T-helper 22 cell (primary cell): Measurements from ENCODE around the gene MAPK6.

ENCODE experiments used
- DNase-seq: peaks from one replicate; pipeline ENCODE4 v3.0.0-alpha.2; 2020; ENCODE audit warnings: low read depth

The MAPK6 gene

DNA sequence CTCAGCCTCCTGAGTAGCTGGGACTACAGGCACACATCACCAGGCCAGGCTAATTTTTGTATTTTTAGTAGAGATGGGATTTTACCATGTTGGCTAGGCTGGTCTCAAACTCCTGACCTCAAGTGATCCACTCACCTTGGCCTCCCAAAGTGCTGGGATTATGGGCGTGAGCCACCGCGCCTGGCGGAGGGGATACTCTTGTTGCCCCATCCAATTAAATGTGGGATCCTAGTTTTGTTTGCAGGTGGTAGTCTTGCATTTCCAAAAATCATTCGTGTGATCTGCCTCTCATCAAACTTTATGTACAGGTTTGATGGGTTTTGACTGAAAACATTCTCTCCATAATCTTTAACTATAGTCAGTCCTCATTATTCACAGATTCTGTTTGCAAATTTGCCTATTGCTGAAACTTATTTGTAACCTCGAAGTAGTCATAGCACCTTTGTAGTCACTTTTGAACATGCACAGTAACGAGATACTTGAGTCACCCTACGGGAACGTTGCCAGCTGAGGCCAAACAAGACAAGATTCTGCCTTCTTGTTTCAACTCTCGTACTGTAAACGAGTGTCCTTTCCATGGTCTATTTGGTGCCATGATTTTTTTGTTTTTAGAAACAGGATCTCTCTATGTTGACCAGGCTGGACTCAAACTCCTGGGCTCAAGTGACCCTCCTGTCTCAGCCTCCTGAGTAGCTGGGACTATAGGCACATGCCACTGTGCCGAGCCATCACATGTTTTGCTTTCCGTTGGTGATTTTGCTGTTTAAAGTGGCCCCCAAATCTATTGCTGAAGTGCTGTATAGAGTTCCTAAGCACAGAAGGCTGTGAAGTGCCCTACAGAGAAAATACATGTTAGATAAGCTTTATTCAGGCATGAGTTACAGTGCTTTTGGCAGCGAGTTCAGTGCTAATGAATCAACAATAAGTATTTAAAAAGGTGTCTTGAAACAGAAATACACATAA lies 8.1 kb upstream of the MAPK6 start:
- no peak for DNase-seq

DNA sequence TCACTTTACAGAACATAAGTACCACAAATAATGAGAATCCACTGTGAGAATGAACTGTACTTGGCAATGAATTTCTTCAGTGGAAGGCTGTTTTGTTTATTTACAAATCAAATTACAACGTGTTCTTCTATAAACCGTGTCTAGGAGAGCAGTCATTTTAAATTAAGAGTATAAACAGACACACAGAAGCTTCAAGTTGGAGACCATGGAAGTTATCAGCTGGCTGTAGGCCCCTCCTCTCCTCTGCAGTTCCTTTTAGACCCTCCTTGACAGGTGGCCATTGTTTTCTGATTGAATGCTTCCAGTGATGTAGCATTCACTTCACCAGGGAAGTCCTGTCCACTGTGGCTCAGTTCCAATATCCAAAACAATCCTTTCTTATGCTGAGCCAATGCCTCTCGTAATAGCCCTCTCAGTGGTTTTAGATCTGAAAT lies 7.3 kb upstream of the MAPK6 start:
- no peak for DNase-seq

DNA sequence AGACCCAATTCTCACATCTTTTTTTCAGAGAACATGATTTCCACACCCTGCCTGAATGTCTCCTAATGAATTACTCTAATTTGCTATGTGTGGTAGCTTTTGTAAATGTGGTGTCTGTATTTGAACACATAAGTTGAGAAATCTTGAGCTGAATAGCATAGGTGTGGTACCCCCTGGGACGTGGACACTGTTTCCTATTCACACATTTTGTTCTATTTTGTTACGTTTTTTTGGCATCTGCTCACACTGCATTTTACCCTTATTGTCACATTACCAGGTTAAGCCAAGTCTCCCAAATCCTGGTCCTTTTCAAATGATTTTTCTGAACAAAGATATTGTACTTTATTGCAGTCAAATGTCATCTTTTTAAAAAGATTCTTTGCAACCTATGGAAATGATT lies 6.8 kb upstream of the MAPK6 start:
- no peak for DNase-seq

DNA sequence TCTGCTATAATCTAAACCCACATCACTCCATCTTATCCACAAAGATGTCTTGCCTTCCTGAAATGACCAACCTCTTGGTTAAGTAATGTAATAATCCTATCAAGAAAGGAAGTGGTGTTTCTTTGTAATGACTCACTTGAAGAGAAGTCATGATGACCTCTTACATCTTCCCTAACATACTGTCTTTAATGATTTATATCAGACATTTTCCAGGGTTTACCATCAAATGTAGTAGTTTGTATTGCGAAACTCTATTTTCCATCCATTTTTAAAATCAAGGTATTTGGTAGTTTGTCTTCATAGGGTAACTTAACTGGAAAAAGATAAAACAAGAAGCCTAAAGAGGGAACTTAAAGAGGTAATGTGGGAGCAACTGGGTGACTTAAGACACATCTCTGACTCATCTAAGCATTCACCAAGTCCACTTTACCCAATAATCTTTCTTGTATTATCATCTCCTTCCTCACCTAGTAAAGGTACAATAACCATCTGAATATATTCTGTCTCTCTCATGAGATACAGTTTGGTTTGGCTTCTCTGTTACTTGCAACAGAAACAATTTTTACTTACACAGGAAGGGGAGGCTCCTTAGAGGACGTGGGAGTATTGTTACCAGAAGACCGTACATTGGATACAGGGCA lies 5.7 kb upstream of the MAPK6 start:
- DNase-seq: no peak

DNA sequence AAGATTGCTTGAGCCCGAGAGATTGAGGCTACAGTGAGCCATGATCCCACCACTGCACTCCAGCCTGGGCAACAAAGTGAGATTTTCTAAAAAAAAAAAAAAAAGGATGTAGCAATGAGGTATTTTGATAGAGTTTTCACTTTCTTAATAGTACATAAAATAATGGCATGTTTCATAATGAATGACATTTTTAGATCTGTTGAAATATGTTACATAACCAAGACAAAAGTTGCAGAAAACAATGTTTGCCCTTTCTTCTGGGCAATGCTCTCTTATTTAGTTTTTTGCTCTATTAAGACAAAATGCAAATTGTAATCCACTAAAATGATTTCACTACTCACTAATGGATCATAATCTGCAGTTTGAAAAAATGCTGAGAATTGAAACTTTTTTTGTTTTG lies 4.4 kb upstream of the MAPK6 start:
- no peak for DNase-seq

DNA sequence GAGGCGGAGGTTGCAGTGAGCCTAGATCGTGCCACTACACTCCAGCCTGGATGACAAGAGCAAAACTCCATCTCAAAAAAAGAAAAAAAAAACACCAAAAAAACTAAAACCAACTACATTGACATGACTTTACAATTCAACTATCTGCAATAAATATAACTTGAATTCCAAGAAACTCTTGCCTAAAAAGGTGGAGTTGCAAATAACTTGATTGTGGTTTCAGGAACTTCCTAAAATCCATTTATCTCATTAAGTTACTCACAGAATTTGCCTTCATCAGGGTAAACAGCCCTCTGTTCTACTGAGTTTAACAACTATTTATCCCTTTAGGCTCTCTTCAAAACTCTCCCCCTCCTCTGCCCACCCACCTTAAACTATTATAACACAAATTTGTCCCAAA lies 2.7 kb upstream of the MAPK6 start:
- DNase-seq: no peak

DNA sequence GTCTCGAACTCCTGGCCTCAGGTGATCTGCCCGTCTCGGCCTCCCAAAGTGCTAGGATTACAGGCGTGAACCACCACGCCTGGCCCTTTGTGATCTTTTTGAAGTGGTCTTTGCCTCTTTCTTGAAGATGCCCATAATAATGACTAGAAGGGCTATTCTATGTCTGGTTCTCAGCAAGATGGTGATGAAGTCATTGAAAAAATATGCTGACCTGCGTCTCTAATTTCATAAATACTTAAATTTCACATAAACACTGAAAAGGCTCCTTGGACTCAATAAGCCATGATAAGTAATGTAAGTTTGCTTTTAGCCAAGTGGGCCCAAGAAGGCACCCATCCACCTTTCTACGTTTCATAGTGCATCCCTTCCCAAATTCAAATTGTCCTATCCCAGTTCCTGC lies 775 bp upstream of the MAPK6 start:
- DNase-seq: no peak

DNA sequence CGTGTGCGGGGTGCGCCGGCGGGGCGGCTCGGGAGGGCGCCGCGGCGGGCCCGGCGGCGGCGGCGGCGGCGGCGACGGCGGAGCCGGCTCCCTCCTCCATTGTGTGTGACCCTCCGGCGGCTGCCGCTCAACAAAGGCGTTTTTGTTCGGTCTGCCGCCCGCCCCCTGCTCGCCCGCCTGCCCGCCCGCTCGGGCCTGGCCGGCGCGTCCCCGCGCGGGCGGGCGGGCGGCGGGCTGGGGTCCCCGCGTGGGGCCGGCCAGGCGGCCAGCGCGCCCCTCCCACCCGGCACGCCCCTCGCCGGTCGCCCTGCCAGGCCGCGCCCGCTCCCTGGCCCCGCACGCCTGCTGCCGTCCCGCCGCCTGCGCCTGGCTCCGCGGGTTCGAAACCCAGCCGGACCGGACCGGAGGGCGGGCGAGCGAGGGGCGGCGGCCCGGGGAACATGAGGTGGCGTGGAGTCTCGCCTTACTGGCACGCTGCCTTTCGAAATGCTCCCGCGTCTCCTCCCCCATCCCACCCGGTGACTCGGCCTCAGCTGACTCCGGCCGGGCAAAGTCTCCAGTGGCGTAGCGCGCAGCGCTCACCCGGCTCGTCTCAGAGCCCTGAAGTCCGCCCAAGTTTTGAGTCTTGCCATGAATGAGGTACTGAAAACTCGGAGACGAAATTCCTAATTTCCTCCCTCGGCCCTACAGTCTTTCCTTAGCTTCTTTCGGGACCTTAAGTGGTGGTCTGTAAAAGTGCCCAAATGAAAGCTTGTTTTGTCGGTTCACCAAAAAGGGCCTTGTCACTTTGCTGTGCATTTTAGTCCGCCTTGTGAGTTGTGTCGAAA lies 588 bp downstream of the MAPK6 start:
- peak; percentile 49 for DNase-seq

DNA sequence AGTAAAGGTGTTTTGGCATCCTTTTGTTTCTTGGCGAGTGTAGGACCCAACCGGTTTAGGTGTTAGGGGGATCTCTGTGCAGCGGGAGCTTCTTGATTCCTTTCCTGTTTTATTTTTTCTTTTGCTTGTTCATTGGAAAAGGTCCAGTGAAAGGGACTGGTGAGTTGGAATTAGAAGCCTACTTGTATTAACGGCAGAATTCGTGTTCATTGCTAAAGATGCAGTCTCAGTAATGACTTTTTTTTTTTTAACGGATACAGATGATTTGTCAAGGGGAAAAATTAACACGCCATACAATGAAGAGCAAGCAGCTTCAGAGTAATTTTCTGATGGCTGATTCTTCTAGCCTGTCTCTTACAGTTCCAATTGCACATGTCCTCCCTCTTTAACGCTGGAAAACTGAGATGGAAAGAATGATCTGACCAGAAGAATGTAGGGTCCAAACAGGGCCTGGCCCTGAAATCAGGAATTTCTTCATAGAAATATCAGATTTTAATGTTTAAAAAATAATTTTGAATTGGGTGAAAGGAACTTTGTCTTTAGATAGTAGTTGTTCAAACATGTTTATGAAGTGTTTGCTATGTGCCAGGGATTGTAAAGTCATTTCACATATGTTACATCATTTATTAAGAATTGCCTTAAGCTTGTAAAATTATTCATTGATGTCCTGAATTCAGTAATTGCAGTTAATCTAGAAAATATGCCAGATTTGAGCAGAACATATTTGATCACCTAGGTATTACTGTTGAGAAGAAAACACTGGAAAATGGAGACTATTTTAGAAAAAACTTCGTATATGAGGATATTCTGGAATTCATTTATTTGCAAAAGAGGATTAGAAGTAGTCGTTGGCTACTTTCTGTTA lies 1.4 kb downstream of the MAPK6 start:
- DNase-seq: no peak

DNA sequence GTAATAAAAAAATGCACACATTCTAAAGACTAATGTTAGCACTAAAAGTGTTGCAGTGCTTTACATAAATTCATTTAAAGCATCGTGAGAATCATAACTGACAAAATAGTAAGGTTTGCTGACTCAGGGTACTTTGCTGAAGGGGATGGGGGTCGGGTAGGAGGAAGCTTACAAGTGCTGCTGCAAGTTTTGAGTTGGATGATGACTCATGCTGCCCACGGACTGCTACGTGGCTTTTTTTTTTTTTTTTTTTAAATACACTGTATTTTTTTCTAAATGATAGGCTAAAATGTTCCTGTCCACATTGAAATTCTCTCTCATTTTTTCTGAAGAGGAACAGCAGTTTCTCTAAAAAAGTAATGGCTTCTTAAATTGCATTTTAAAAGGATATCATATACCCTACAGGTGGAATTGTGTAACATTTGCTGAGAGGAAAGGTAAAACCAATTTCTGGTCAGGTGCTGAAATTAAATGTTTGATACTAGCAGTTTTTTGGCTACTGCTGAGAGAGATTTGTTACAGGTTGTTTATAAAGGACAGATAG lies 2.2 kb downstream of the MAPK6 start:
- peak; percentile 62 for DNase-seq

DNA sequence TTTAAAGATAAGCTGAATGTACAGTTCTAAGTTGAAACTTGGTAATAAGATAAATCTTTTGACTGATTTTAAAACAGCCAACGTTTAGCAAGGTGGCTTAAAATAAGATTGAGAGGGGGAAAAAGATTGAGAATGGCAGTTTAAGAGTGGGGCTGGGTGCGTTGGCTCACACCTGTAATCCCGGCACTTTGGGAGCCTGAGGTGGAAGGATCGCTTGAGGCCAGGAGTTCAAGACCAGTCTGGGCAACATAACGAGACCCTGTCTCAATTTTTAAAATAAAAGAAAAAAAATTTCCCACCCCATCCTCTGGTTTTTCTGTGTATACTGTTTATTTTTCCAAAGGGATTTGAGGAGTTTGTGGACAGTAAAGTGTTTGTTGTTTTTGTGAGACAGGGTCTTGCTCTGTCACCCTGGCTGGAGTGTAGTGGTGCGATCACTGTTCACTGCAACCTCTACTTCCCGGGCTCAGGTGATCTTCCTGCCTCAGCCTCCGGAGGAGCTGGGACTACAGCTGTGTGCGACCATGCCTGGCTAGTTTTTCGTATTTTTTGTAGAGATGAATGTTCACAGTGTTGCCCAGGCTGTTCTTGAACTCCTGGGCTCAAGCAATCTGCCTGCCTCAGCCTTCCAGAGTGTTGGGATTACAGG lies 3.0 kb downstream of the MAPK6 start:
- no peak for DNase-seq

DNA sequence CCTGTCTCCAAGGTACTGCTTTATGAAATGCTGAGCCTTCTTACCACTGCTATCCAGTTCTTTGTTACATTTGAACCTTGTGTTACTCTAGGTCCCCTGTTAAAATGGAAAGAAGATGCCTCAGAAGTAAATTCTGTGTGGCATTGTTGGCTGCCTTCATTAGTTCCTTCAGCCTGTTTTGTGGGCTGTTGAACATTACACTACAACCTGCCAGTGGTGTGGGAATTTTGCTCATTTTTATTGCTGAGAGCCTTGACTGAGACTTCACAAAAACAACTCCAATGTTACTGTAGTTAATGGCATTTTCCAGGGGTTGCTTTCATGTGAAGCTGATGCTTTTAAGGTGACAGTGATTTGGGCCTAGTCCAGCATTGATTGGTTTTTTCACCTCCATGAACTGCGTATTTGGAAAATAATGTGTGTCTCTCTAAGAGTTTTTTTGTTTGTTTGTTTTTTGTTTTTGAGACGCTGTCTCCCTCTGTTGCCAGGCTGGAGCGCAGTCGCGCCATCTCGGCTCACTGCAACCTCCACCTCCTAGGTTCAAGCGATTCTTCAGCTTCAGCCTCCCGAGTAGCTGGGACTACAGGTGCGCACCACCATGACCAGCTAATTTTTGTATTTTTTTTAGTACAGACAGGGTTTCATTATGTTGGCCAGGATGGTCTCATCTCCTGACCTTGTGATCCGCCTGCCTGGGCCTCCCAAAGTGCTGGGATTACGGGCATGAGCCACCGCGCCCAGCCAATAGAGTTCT lies 4.3 kb downstream of the MAPK6 start:
- DNase-seq: no peak

DNA sequence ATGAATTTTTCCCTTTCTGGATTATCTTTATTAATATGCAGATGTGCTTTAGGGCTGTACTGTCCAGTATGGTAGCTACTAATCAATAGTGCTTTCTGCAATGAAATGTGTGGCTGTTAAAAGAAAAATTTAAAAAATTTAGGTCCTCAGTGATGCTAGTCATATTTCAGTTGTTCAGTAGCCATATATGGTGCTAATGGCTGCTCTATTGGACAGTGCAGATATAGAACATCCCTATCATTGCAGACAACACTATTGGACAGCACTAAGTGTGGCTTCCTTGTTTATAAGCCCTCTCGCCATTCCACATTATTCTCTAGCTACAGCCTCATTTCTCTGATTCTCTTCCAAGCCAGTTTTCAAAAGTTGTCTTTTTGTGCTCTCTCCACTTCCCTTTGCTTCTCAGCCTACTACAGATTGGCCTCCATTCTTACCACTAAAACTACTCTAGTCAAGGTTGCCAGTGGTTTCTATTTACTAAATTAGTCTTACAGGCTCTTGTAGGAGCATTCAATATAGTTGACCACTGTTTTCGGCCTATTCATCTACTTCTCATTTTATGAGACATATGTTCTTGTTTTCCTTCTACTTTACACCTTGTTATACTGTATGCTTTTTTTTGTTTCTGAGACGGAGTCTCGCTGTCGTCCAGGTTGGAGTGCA lies 9.5 kb downstream of the MAPK6 start:
- no peak for DNase-seq

DNA sequence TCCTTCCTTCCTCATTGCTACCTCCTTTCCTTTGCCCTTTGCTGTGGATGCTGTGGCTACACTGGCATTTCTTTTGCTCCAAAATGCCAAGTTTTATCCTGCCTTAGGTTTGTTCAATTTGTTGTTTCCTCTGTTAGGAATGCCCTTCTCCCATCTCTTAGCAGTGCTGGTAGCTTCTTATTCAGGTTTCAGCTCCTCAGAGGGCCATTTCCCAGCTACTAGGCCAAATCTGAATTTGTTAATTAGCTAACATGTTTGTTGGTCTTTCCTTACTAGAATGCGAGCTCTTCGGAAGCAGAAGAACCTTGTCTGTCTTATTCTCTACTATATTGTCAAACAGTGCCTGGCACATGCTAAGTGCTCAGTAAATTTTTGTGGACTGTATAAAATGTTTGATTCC lies 11.0 kb downstream of the MAPK6 start:
- DNase-seq: no peak

DNA sequence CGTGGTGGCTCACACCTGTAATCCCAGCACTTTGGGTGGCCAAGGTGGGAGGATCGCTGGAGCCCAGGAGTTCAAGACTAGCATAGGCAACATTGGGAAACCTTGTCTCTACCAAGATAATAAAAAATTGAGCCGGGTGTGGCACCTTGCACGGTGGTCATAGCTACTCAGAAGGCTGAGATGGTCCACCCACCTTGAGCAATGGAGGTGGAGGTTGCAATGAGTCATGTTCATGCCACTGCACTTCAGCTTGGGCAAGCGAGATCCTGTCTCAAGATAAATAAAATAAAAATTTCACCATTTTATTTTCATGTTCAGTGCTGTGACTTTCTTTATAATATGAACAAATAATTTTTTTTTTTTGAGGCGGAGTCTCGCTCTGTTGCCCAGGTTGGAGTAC lies 12.5 kb downstream of the MAPK6 start:
- no peak for DNase-seq

DNA sequence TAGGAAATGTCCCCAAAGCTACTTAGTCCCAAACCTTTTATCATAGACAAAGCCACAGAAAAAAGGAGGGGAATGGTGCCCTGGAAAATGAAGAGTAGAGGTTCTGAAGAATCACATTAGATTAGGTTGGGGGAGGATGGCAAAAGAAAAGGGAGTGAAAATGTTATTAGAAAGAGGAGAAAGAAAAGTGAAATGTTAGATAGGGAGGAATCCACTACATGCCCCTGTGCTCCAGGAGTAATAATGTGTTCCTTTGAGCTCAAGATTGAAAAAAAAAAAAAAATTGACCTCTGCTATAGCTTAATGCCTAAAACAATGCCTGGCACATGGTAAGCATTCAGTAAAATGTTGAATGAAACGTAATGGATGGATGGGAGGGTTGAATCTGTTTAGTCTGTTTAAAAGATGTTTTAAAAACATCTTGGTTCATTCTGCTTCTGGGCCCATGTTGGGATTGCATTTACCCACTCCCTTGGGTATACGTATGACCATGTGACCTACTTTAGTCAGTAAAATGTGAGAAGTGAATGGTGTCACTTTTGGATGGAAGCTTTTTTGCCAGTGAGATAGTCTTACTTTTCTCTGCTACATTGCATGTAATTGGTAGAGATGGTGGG lies 19.0 kb downstream of the MAPK6 start:
- DNase-seq: no peak

DNA sequence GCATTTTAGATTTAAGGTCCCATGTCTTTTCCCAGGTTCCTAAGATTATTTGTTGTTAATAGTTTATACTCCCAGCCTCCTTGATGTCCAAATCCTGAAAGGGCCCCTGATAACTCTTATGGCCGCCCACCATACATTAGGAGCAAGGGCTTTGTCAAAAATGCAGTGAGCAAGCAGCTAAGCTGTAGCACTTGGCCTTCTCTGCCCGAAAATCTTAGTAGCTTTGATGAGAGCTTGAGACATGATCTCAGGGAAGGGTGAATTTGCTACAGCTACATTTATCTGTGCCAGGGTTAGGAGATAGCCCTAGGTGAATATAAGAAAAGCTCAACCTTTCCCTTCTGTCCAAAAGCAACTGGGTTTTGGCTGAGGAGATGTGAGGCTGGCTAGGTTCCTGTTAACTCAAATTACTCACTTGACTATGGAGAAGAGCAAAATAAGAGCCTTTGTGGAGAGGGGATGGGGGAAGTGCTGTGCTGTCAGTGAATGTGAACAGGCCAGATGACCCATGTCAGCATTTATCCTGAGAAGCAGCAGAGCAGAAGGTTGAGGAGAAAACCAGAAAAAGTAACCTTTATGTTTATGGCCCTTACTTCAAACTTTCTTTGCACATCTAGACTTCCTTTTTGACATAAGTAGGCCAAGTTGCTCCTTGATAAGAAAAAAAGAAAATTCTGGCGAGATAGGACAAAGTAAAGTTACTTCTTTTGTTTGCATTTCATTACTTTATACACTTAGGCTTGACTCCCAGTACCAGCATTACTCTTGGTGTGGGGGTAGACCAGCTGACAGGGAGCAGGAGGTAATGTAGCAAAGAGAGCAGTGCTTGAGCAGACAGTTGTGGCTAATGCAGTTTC lies 21.1 kb downstream of the MAPK6 start:
- DNase-seq: no peak
